Brain microvascular endothelial cell (primary cell): ENCODE results near the gene DPF3.

Experiments
- DNase-seq: peaks from one replicate; pipeline ENCODE4 v3.0.0-alpha.2; 2020
- H3K27ac ChIP-seq: fragments of 250-450 bp; sonication (Bioruptor Pico); 2 replicates; pipeline ENCODE4 v1.5.1; 2020; ENCODE audit warnings: mild to moderate bottlenecking, moderate library complexity
- H3K27me3 ChIP-seq: fragments of 250-450 bp; sonication (Bioruptor Pico); replicated peaks from 2 replicates; pipeline ENCODE4 v1.5.1; 2020; ENCODE audit warnings: mild to moderate bottlenecking
- H3K36me3 ChIP-seq: fragments of 250-450 bp; sonication (Bioruptor Pico); replicated peaks from 2 replicates; pipeline ENCODE4 v1.5.1; 2020; ENCODE audit warnings: mild to moderate bottlenecking
- H3K4me3 ChIP-seq: 2 replicates; pipeline ENCODE4 v1.5.1; 2011; ENCODE audit warnings: low read depth, mild to moderate bottlenecking, control low read depth, low read length, moderate library complexity
- in situ Hi-C: cut with HindIII; loops from 2 replicates; pipeline ENCODE4 v1.10.0; 2017; ENCODE audit warnings: low sequenced_read_pairs, low pct_ligation_motif_present
- TF ChIP-seq, protein P1 (sequence below): IDR thresholded peaks from 2 replicates; pipeline ENCODE4 v1.5.1; 2011; ENCODE audit warnings: low read depth, mild to moderate bottlenecking, moderate library complexity, low read length, control low read depth, inconsistent platforms; ENCODE audit errors: missing control alignments

DPF3 gene

GRCh38 chr14:72788972-72789728, 104.8 kb downstream of the DPF3 start:
- in situ Hi-C loops = no loop called here
- DNase-seq = no peak
- no peak overlapping the region for H3K4me3 ChIP-seq
- H3K27ac ChIP-seq = no peak overlapping the region
- H3K27me3 ChIP-seq = no peaks in the 10 kb centered on the region
- no peaks in the 10 kb centered on the region for H3K36me3 ChIP-seq
- TF ChIP-seq, protein P1, sequence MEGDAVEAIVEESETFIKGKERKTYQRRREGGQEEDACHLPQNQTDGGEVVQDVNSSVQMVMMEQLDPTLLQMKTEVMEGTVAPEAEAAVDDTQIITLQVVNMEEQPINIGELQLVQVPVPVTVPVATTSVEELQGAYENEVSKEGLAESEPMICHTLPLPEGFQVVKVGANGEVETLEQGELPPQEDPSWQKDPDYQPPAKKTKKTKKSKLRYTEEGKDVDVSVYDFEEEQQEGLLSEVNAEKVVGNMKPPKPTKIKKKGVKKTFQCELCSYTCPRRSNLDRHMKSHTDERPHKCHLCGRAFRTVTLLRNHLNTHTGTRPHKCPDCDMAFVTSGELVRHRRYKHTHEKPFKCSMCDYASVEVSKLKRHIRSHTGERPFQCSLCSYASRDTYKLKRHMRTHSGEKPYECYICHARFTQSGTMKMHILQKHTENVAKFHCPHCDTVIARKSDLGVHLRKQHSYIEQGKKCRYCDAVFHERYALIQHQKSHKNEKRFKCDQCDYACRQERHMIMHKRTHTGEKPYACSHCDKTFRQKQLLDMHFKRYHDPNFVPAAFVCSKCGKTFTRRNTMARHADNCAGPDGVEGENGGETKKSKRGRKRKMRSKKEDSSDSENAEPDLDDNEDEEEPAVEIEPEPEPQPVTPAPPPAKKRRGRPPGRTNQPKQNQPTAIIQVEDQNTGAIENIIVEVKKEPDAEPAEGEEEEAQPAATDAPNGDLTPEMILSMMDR = no peak

- H3K27ac ChIP-seq = no peak overlapping the region
- no peak overlapping the region for H3K4me3 ChIP-seq
- TF ChIP-seq, protein P1 = no peak
- no peak for DNase-seq
- in situ Hi-C loops = no loop called here
- no peaks in the 10 kb centered on the region for H3K36me3 ChIP-seq
- no peaks in the 10 kb centered on the region for H3K27me3 ChIP-seq
These were observed 105.6 kb downstream of the DPF3 start for GRCh38 chr14:72788255-72788654.

GRCh38 chr14:72787841-72788240, 106.1 kb downstream of the DPF3 start:
- H3K36me3 ChIP-seq = no peaks in the 10 kb centered on the region

GRCh38 chr14:72786378-72787350, 107.2 kb downstream of the DPF3 start:
- Histone ChIP-seq H3K36me3 (no peaks in the 10 kb centered on the region), H3K27me3 (no peaks in the 10 kb centered on the region), H3K27ac (no peak overlapping the region), H3K4me3 (no peak overlapping the region)
- DNase-seq = no peak
- TF ChIP-seq, protein P1 = no peak
- in situ Hi-C loops = no loop called here

More at GRCh38 chr14:72787841-72788240, 106.1 kb downstream of the DPF3 start:
- Histone ChIP-seq H3K27me3 (no peaks in the 10 kb centered on the region), H3K27ac (no peak overlapping the region), H3K4me3 (no peak overlapping the region)
- DNase-seq = no peak
- TF ChIP-seq, protein P1 = no peak
- in situ Hi-C loops = no loop called here

DNA sequence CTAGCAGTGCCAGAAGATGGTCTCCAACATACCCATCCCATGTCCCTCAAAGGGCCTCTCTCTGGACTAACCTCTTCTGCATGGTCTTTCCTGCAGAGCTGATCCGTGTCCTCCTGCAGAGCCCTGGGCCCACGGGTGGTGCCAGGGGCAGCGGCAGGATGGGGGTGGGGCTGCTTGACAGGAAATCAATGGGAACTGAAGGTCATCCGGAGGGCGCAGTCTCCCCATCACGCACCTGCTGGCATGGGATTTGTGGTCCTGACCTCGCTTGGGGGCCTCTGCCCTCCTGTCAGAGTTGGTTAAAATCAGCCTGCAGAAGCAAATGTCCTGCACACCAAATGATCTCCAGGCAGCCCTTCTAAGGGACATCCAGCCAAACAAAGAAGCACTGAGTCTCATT, 110.2 kb downstream of the DPF3 start:
- no peak for DNase-seq

More for the DNA sequence above, 110.2 kb downstream of the DPF3 start:
- in situ Hi-C loops = no loop called here
- H3K4me3 ChIP-seq = no peak overlapping the region
- H3K27ac ChIP-seq = no peak overlapping the region
- H3K36me3 ChIP-seq = no peaks in the 10 kb centered on the region
- TF ChIP-seq, protein P1 = no peak
- H3K27me3 ChIP-seq = no peaks in the 10 kb centered on the region
